HG03159 (cell line): Measurements from ENCODE around the gene CNPPD1.

Experiments
- ATAC-seq: cut with Tn5 transposase; IDR thresholded peaks from one replicate; pipeline ENCODE4 v1.9.1; 2021; ENCODE audit warnings: mild to moderate bottlenecking, moderate library complexity; ENCODE audit not compliant: unreplicated experiment

Gene CNPPD1

GRCh38 chr2:219181531-219181930 is 4.8 kb upstream of the CNPPD1 start:
- ATAC-seq = no peak

- no peak for ATAC-seq
Measured at GRCh38 chr2:219180961-219181360, 4.2 kb upstream of the CNPPD1 start.

- ATAC-seq = no peak
Measured at GRCh38 chr2:219179601-219180465, 3.1 kb upstream of the CNPPD1 start.

- peak; percentile 13 for ATAC-seq
Measured at GRCh38 chr2:219178377-219179175, 1.9 kb upstream of the CNPPD1 start.

GRCh38 chr2:219177552-219178376 is 1.0 kb upstream of the CNPPD1 start, which contains the start of gene RETREG2:
RETREG2 (plus strand) TSS chr2:219178275; CDS start chr2:219178353, 78 bp downstream.
- ATAC-seq = peak; percentile 46

GRCh38 chr2:219175928-219176817 is 552 bp downstream of the CNPPD1 start:
- ATAC-seq = peak; percentile 17

GRCh38 chr2:219175486-219175885 is 1.2 kb downstream of the CNPPD1 start:
- ATAC-seq = no peak

GRCh38 chr2:219174801-219175200 is 1.9 kb downstream of the CNPPD1 start:
- ATAC-seq = no peak

GRCh38 chr2:219174146-219174545 is 2.6 kb downstream of the CNPPD1 start:
- ATAC-seq = no peak

- no peak for ATAC-seq
Measured at GRCh38 chr2:219173176-219173575, 3.5 kb downstream of the CNPPD1 start.

- ATAC-seq = no peak
Measured at GRCh38 chr2:219172231-219173154, 4.2 kb downstream of the CNPPD1 start.

GRCh38 chr2:219171231-219171651 is 5.5 kb downstream of the CNPPD1 start:
- ATAC-seq = no peak

- no peak for ATAC-seq
Measured at GRCh38 chr2:219169930-219170654, 6.6 kb downstream of the CNPPD1 start, which contains the start of gene SLC23A3. SLC23A3 (minus strand) TSS chr2:219170029; CDS start chr2:219169984, 45 bp downstream.

- no peak for ATAC-seq
Measured at GRCh38 chr2:219168932-219169331, 7.8 kb downstream of the CNPPD1 start.

GRCh38 chr2:219168526-219168925 is 8.2 kb downstream of the CNPPD1 start:
- no peak for ATAC-seq

- ATAC-seq = no peak
Measured at GRCh38 chr2:219167997-219168396, 8.7 kb downstream of the CNPPD1 start.

- no peak for ATAC-seq
Measured at GRCh38 chr2:219165058-219165911, 11.4 kb downstream of the CNPPD1 start.
